Muscle layer of colon (tissue), 2 donors: ENCODE measurements around the gene TRIM36.

Experiments used
- H3K27ac ChIP-seq: one replicate; pipeline ENCODE4 v1.7.0; 2013; ENCODE audit warnings: low read depth, mild to moderate bottlenecking, low read length, moderate library complexity
- H3K27me3 ChIP-seq, 2 donors: one replicate each; pipeline ENCODE4 v1.7.0; 2013; ENCODE audit warnings: low read length in 2 of 2, mild to moderate bottlenecking in 2 of 2; ENCODE audit not compliant: insufficient read depth in 2 of 2, control insufficient read depth in 1 of 2
- H3K36me3 ChIP-seq: one replicate; pipeline ENCODE4 v1.7.0; 2013; ENCODE audit warnings: mild to moderate bottlenecking, low read length; ENCODE audit not compliant: insufficient read depth
- H3K4me1 ChIP-seq: one replicate; pipeline ENCODE4 v1.7.0; 2013; ENCODE audit warnings: mild to moderate bottlenecking, low read length; ENCODE audit not compliant: insufficient read depth
- H3K4me3 ChIP-seq, 2 donors: one replicate each; pipeline ENCODE4 v1.7.0; 2013; ENCODE audit warnings: low read length in 2 of 2, low read depth in 1 of 2, mild to moderate bottlenecking in 1 of 2, moderate library complexity in 1 of 2
- H3K9ac ChIP-seq: one replicate; pipeline ENCODE4 v1.7.0; 2013; ENCODE audit warnings: low read length
- H3K9me3 ChIP-seq: one replicate; pipeline ENCODE4 v1.7.0; 2013; ENCODE audit warnings: mild to moderate bottlenecking, low read length
- donor health status: abdominal sarcoma.
- donor health status: Adenocarcinoma of cecum.

The TRIM36 gene

GRCh38 chr5:115184770-115185169, 15.1 kb upstream of the TRIM36 start:
- H3K9ac ChIP-seq: no peak overlapping the region
- H3K27me3 ChIP-seq: peaks cover 42 to 44% of the 10 kb centered on the region in 2 donors
- H3K36me3 ChIP-seq: no peaks in the 10 kb centered on the region
- no peak overlapping the region for H3K4me3 ChIP-seq
- no peak overlapping the region for H3K27ac ChIP-seq
- H3K4me1 ChIP-seq: peaks cover 6% of the 10 kb centered on the region
- H3K9me3 ChIP-seq: no peaks in the 10 kb centered on the region

DNA sequence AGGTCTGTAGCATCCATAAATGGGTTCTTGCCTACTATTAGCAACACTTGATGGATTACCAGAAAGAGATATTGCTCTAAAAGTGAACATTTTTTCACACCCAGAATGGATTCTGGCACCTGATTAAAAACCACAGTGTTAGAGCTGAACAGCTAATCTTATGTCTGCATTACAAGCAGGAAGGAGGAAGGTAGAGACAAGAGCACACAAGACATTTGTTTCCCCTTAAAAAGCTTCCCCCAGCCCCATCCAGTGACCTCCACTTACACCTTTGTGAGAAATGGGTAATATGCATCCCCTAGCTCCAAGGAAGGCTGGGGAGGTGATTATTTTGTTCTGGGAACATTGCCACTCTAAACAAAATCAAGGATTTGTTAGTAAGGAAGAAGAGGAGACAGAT, 12.0 kb upstream of the TRIM36 start:
- no peak overlapping the region for H3K27ac ChIP-seq
- peaks cover 52 to 54% of the 10 kb centered on the region in 2 donors for H3K27me3 ChIP-seq
- no peaks in the 10 kb centered on the region for H3K9me3 ChIP-seq
- no peak overlapping the region for H3K9ac ChIP-seq
- H3K4me1 ChIP-seq: peaks cover 12% of the 10 kb centered on the region
- no peak overlapping the region for H3K4me3 ChIP-seq
- H3K36me3 ChIP-seq: no peaks in the 10 kb centered on the region

DNA sequence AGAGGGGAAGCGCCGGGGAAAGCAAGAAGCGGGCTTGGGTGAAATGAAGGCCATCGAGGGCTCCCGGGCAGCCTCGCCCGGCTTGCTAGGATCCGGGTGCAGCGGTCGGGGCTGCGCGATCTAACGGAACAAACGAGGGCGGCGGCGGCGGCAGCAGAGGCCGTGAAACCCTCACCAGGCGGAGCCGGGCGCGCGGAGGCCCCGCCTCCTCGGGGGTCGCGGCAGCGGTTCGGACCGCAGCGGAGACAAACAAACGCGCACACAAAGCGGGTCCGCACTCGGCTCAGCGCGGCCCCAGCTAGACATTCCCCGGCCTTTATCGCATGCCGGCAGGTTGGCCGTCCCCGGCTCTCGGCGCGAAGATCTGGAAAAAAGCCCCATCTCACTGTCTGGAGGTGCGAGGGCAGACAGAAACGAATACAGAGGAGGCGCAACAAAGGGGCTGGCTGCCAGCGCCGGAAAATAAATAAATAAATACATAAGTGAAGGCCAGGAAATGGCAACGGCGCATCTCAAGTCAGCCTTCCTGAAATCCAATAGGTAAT, 10.5 kb upstream of the TRIM36 start:
- Histone ChIP-seq H3K27ac (no peak overlapping the region), H3K9ac (no peak overlapping the region), H3K36me3 (no peaks in the 10 kb centered on the region), H3K9me3 (no peaks in the 10 kb centered on the region), H3K27me3 (peaks cover 52 to 54% of the 10 kb centered on the region in 2 donors), H3K4me3 (peak overlapping the region; percentile 42 to 52), H3K4me1 (peaks cover 12% of the 10 kb centered on the region)

DNA sequence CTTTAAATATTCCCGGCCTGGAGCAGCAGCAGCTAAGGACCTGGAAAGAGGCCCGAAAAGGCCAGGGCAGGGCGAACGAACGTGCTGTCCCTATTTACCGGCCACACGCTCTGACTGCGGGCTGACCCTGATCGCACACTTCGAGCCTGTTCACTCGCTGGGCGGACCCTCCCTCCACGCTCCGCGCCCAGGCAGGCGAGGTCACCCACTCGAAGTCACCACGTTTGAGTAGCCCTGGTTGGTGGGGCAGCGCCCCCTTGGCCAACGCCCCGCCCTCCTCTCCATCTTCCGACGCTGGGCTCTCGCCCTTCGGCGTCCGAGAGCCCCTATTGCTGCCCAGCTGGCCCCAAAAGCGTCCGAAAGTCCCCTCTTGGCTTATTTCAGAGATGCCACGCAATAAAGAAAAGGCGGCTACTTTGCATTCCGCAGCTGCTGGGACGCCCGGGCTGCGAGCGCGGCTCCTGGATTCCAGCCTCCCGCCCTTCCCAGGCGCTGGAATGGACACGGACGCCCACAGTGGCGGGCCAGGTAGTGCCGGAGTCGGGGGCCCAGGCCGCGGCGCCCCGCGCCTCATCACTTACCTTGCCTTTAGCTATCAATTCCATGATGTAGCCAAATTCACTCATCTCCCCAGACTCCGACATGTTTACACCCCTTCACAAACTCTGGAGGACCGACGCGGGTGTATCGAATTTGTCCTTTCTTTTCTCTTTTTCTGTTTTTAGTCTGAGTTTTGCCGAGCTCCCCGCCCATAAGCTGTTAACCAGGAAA, 9.9 kb upstream of the TRIM36 start:
- H3K36me3 ChIP-seq: no peaks in the 10 kb centered on the region
- H3K27me3 ChIP-seq: peaks cover 47 to 53% of the 10 kb centered on the region in 2 donors
- H3K27ac ChIP-seq: no peak overlapping the region

DNA sequence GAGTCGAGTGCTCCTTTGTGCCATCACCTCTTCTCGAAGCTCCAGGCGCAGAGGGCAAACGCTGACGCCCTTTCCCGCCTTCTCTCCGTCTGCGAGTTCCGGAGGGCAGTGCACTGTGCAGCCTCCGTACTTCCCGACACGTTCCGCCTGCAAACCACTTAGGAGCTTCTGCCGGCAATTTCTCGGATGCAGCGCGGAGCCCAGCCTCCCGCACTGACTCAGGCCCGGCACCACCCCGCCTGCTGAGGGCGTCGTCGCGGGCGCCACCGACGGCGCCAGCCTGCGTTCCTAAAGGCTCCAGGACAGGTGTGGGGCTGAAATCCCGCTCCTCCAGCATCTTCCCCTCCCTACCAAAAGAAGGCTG, 9.3 kb upstream of the TRIM36 start:
- Histone ChIP-seq H3K36me3 (no peaks in the 10 kb centered on the region), H3K4me1 (peaks cover 12% of the 10 kb centered on the region), H3K9me3 (no peaks in the 10 kb centered on the region), H3K27ac (no peak overlapping the region), H3K4me3 (peak overlapping the region in 1 of 2 donors; percentile 52), H3K27me3 (peaks cover 45 to 47% of the 10 kb centered on the region in 2 donors), H3K9ac (no peak overlapping the region)

More for the DNA sequence above, 9.9 kb upstream of the TRIM36 start:
- Histone ChIP-seq H3K9ac (no peak overlapping the region), H3K9me3 (no peaks in the 10 kb centered on the region), H3K4me3 (peak overlapping the region; percentile 42 to 52), H3K4me1 (peaks cover 12% of the 10 kb centered on the region)

DNA sequence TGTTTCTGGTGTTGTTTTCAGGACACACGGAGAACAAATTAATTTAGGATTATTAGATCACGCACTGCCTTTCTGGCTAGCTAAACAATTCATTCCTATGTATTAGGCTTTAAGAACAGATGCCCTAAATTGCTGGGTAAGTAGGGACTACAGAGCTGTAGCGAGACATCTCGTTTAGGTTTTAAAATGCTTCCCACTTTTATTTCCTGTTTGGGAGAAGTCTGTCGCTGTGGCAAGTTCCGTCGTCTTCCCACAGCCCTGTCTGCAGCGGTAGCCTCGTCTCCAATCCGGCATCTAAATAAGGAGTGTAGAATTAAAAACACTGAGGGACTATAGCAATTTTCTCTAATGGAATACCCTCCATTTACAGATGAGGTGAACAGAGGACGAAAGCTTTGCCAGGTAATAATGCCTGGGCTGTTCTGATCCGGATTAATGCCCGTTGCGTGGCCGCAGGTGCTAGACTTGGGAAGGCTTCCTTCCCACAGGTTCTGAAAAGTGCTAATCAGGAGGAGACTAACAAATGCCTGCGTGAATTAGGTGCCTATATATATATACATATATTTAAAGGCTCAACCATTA, 1.3 kb upstream of the TRIM36 start:
- H3K4me3 ChIP-seq: peak overlapping the region in 1 of 2 donors; percentile 74
- H3K27me3 ChIP-seq: peaks cover 22 to 53% of the 10 kb centered on the region in 2 donors
- H3K4me1 ChIP-seq: peaks cover 13% of the 10 kb centered on the region
- H3K36me3 ChIP-seq: no peaks in the 10 kb centered on the region
- no peak overlapping the region for H3K9ac ChIP-seq
- H3K27ac ChIP-seq: no peak overlapping the region
- H3K9me3 ChIP-seq: no peaks in the 10 kb centered on the region

GRCh38 chr5:115170134-115170928, 623 bp upstream of the TRIM36 start:
- peak overlapping the region; percentile 74 to 79 for H3K4me3 ChIP-seq
- peaks cover 13% of the 10 kb centered on the region for H3K4me1 ChIP-seq
- no peaks in the 10 kb centered on the region for H3K9me3 ChIP-seq
- H3K9ac ChIP-seq: no peak overlapping the region
- H3K27ac ChIP-seq: no peak overlapping the region
- no peaks in the 10 kb centered on the region for H3K36me3 ChIP-seq
- peaks cover 24 to 60% of the 10 kb centered on the region in 2 donors for H3K27me3 ChIP-seq

- Histone ChIP-seq H3K36me3 (no peaks in the 10 kb centered on the region), H3K27me3 (peaks cover 24 to 63% of the 10 kb centered on the region in 2 donors), H3K27ac (no peak overlapping the region), H3K9ac (no peak overlapping the region), H3K4me3 (peak overlapping the region; percentile 74 to 79), H3K9me3 (no peaks in the 10 kb centered on the region), H3K4me1 (peaks cover 13% of the 10 kb centered on the region)
Measured at GRCh38 chr5:115168829-115169486, 750 bp downstream of the TRIM36 start.

DNA sequence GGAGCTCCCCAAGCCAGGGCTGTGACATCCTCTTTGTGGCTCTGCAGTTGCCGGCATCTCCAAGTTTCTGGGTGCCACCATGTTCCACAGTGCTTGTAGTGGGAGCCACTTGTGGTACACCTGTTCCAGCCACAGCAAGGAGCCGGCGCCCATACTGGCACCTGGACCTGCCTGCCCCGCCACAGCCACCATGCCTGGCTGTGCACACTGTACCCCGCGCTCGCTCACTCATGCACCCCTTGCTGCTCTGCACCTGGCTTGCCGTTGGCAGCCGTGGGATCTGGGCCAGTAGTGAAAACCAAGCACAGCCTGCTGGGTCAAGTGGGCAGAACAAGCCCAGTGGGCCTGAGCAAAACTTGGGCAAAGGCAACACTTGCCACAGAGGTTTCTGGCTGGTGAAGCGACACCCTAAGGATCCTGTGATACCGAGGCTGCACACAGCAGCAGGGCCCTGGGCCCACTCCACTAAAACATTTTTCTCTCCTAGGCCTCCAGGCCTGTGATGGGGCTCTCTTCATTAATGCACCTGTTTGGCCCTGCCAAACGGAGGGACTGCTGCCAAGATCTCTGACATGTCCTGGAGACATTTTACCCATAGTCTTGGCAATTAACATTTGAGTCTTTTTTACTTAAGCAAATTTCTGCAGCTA, 2.8 kb downstream of the TRIM36 start:
- no peaks in the 10 kb centered on the region for H3K36me3 ChIP-seq
- no peak overlapping the region for H3K9ac ChIP-seq
- H3K9me3 ChIP-seq: no peaks in the 10 kb centered on the region
- H3K27ac ChIP-seq: no peak overlapping the region
- H3K4me3 ChIP-seq: no peak overlapping the region
- peaks cover 23 to 58% of the 10 kb centered on the region in 2 donors for H3K27me3 ChIP-seq
- peaks cover 13% of the 10 kb centered on the region for H3K4me1 ChIP-seq

DNA sequence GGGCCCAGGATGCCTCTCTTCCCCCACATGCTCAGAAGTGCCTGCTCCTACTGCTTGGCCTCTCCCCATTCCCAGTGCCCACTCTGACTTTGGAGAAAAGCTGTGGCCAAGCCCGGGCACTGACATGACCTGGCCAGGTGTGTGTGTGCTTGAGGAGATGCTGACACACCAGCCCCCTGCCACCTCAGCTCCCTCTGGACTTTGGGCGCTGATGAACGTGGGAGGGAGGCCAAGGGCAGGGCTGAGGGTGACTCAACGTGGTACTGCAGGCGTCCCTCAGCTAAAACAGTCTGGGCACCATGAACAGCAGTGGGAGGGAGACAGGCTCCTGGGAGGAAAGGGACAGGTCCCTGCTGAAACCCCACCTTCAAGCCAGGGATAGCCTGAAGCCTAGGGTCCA, 3.9 kb downstream of the TRIM36 start:
- H3K4me1 ChIP-seq: peaks cover 12% of the 10 kb centered on the region
- no peak overlapping the region for H3K27ac ChIP-seq
- H3K27me3 ChIP-seq: peaks cover 18 to 50% of the 10 kb centered on the region in 2 donors
- no peaks in the 10 kb centered on the region for H3K9me3 ChIP-seq
- H3K36me3 ChIP-seq: no peaks in the 10 kb centered on the region
- no peak overlapping the region for H3K9ac ChIP-seq
- H3K4me3 ChIP-seq: no peak overlapping the region
